Measurements from ENCODE around the gene COX19.

The COX19 gene, protein sequence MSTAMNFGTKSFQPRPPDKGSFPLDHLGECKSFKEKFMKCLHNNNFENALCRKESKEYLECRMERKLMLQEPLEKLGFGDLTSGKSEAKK

GRCh38 chr7:974820-975681, at the start of gene COX19:
TSS of gene COX19 (minus strand) at chr7:975549. CDS start at chr7:975509, 40 bp downstream.
- peak; percentile 84 for DNase-seq (ENCODE audit: low read depth)

DNA sequence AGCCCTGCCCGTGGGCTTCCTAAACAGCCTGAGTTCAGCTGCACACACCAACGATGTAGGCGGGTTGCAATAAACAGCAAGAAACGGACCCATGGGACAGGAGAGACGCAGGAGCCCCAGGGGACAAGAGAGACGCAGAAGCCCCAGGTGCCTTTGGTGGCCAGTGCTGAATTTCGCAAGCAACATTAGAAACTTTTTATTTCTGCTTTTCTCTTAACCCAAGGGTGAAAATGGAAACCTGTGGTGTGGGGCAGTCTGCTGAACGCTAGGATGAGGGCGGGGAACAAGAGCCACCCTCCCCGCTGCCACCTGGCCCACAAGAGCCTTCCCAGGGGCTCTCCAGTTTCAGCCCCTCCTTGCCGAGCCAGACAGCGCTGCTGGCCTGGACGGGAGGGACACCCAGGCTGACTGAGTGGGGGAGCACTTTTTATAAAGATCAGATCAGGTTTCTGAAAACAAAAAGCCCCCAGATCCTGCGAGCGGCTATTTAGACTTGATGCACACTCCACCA, 49.0 kb upstream of the COX19 start:
- DNase-seq (ENCODE audit: low read depth), result no peak

DNA sequence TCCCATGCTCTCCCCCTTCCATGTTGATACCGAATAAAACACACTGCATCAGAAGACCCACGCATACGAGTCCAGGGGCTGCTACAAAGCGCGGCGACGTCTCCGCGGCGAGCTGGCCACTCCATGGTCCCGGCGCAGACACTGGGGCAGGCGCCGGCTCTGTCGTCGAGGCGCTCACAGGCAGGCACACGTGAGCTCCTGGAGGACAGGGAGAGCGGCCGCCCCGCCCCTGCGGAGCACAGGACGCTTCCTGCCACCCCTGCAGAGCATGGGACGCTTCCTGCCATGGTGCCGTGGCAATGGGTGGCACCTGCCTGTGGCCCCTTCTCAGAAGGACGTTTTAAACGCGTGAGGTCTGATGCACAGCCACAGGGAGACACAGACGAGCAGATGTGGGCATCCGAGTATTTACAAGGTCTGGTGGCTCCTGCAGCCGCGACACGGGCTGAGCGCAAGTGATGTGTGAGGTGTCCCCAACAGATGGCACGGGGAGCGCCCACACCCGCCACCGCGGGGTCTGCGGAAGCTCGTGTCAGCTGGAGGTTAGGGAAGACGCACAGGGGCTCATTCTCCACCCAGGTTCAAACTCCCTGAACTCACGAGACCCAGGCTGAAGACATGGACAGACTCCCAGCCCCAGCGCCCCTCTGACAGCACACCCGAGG, 47.6 kb upstream of the COX19 start:
- no peak for DNase-seq (ENCODE audit: low read depth)

GRCh38 chr7:1022356-1022755, 47.0 kb upstream of the COX19 start:
- no peak for DNase-seq (ENCODE audit: low read depth)

- DNase-seq (ENCODE audit: low read depth), result no peak
These were observed 46.6 kb upstream of the COX19 start for GRCh38 chr7:1021931-1022330.

DNA sequence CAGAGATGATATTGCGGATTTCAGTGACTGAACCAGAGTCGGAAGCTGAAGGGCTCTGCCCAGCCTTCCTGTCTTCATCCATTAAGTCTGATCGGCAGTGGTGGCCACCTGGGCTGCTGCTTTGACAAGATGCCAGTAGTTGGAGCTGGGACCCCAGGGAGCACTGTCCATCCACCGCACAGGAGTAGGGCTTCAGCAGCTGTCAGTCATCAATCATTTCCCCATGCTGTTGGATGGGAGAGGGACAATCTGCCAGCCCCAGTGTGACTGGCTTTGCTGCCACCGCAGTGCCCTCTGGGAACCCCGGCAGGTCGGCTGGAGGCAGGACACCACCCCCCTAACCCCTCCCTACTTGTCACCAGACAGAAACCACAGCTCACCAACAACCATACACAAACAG, 46.0 kb upstream of the COX19 start:
- no peak for DNase-seq (ENCODE audit: low read depth)

DNA sequence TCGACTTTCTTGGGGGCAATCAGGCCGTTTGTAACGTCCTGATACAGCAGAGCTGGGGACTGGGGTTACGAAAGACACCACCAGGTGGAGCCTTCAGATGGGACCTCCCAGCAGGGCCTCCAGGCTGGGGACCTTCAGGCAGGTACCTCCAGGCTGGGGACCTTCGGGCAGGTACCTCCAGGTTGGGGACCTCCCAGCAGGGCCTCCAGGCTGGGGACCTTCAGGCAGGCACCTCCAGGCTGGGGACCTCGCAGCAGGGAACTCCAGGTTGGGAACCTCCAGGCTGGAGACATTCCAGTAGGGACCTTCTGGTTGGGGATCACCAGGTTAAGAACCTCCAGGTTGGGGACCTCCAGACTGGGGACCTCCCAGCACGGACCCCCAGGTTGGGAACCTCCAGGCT, 45.5 kb upstream of the COX19 start:
- no peak for DNase-seq (ENCODE audit: low read depth)

GRCh38 chr7:1019789-1020610, 44.7 kb upstream of the COX19 start:
- no peak for DNase-seq (ENCODE audit: low read depth)

- DNase-seq (ENCODE audit: low read depth), result no peak
These were observed 44.0 kb upstream of the COX19 start for GRCh38 chr7:1019255-1019785.

- no peak for DNase-seq (ENCODE audit: low read depth)
These were observed 43.0 kb upstream of the COX19 start for GRCh38 chr7:1018334-1018695.

DNA sequence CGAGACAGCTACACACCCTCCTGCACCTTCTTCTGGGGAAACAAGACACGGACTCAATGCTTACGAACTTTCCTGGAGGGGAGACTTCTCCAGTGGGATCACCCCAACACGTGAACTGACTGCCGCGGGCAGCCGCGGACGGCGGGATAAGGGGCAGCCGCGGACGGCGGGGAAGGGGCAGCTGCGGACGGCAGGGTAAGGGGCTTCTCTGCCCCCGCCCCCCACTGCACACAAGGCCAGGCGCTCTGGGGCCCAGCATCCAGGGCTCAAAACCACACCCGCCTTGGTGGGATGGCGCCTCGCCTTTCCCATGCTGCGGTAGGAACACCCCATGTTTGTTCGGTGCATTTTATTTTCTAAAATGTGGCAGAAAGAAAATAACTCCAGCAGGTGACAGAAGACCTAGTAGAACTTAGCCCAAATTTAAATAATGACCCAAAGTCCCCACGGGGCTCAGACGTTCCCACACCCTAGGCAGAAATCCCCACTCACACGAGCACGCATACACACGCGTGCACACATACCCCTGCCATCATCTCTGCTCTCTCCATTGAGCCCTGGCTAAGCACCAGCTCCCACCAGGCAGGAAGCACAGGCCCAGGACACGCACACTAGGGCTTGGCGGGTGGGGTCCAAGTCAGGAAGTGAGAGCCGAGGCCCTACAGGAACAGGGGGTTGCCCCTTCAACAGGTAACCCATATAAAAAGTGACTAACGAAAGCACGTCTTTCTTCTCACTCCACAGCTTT, 42.4 kb upstream of the COX19 start:
- DNase-seq (ENCODE audit: low read depth), result no peak

GRCh38 chr7:1016577-1017531, 41.5 kb upstream of the COX19 start:
- DNase-seq (ENCODE audit: low read depth), result no peak

GRCh38 chr7:1015196-1016121, 40.1 kb upstream of the COX19 start:
- DNase-seq (ENCODE audit: low read depth), result no peak

DNA sequence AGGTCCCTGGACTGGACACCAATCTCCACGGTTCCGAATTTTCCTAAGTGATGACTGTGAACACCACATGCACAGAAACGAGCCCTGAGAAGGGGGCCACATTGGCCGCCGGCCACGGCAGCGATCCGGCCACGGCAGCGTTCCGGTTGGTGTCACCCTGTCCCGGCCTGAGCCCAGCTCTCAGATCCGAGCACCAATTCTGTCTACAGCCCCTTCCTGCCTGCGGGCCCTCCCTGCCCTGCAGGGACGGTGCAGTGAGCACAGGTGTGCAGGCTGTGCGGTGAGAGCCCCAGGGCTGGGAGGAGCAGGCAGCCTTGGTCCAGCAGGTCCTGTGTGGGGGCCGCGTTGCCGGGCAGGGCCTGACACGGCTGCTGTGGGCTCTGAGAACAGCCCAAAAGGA, 39.3 kb upstream of the COX19 start:
- no peak for DNase-seq (ENCODE audit: low read depth)

- no peak for DNase-seq (ENCODE audit: low read depth)
These were observed 38.2 kb upstream of the COX19 start for GRCh38 chr7:1013581-1013980.

GRCh38 chr7:1012716-1013095, 37.4 kb upstream of the COX19 start:
- no peak for DNase-seq (ENCODE audit: low read depth)

DNA sequence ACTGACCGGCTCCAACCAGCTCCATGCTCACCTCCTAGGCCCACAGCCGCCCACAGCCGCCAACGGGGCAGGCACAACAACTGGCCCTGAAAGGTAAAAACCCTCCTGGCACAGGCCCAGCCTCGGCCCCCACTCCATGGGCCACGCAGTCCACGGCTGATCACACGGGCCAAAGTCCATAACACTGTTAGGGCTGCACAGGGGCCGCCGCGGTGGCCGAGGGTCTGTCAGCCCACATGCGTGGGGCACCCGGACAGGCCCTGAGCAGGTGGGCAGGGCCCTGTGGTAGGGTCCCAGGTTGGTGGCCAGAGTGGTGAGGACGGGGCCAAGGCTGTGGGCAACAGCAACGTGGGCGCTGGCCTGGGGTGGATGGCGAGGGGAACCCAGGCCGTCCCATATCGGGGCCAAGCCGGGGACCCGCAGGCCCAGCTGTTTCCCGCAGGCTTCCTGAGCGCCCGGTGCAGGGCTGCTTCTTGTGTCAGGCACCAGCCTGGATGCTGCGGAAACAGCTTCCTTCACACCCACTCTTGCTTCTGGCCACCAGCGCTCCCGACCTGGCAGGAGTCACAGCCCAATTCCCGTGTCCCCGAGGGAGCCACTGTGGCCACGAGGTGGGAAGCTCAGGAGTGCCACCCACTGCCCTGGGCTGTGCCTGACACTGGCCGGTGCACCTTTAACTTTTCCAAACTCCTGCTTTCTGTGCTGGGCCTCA, 36.8 kb upstream of the COX19 start:
- no peak for DNase-seq (ENCODE audit: low read depth)

GRCh38 chr7:1011297-1012003, 36.1 kb upstream of the COX19 start:
- DNase-seq (ENCODE audit: low read depth), result no peak

All from activated gamma-delta T cell treated with anti-CD3 and anti-CD28 coated beads, Interleukin-2, amount 50 U/mL, for 16 hours (primary cell).